Epithelial cell of proximal tubule (primary cell): ENCODE results near the gene TFF1. TPM values are rescaled to one million over a fixed set of nuclear protein-coding genes. Genes with fewer than 3 reads are reported as not detected.

Source experiments
- DNase-seq: peaks from one replicate; pipeline ENCODE4 v3.0.0-alpha.2; 2011; ENCODE audit warnings: low read depth
- H3K4me3 ChIP-seq: 2 replicates; pipeline ENCODE4 v1.5.1; 2011; ENCODE audit warnings: low read depth, mild to moderate bottlenecking, low read length
- CTCF ChIP-seq: conservative IDR thresholded peaks from 2 replicates; pipeline ENCODE4 v1.5.1; 2012; ENCODE audit warnings: low read depth, mild to moderate bottlenecking, low read length
- total RNA-seq: library from RNA; depleted of rRNA; stranded (reverse); fragments of >200 nt; gene quantifications from 2 replicates; pipeline ENCODE4 v1.2.3, GENCODE V29; 2015

Gene TFF1
- total RNA-seq, 1 donor from 2014 or later = not detected

- DNase-seq = no peak
- TF ChIP-seq CTCF = no peak
- H3K4me3 ChIP-seq = no peak overlapping the region
Measured at GRCh38 chr21:42346866-42347600, 19.3 kb downstream of the TFF1 start.

GRCh38 chr21:42346441-42346840 lies 19.9 kb downstream of the TFF1 start:
- TF ChIP-seq CTCF = no peak
- DNase-seq = no peak
- no peak overlapping the region for H3K4me3 ChIP-seq

GRCh38 chr21:42344631-42345030 lies 21.7 kb downstream of the TFF1 start:
- no peak for TF ChIP-seq CTCF
- no peak overlapping the region for H3K4me3 ChIP-seq
- DNase-seq = no peak

- no peak overlapping the region for H3K4me3 ChIP-seq
- no peak for TF ChIP-seq CTCF
- no peak for DNase-seq
Measured at GRCh38 chr21:42343963-42344510, 22.3 kb downstream of the TFF1 start.

GRCh38 chr21:42343556-42343955 lies 22.8 kb downstream of the TFF1 start:
- no peak overlapping the region for H3K4me3 ChIP-seq
- no peak for TF ChIP-seq CTCF
- DNase-seq = no peak

- DNase-seq = no peak
- TF ChIP-seq CTCF = no peak
Measured at GRCh38 chr21:42343101-42343500, 23.2 kb downstream of the TFF1 start.

More at GRCh38 chr21:42343101-42343500, 23.2 kb downstream of the TFF1 start:
- H3K4me3 ChIP-seq = no peak overlapping the region
